Activated T-cell treated with anti-CD3 and anti-CD28 coated beads for 24 hours (primary cell): Measurements from ENCODE around the gene CRADD.

Source experiments
- DNase-seq: peaks from one replicate; pipeline ENCODE4 v3.0.0-alpha.2; 2020; ENCODE audit warnings: low read depth

The CRADD gene

GRCh38 chr12:93671044-93671443, 6.1 kb upstream of the CRADD start:
- no peak for DNase-seq

DNA sequence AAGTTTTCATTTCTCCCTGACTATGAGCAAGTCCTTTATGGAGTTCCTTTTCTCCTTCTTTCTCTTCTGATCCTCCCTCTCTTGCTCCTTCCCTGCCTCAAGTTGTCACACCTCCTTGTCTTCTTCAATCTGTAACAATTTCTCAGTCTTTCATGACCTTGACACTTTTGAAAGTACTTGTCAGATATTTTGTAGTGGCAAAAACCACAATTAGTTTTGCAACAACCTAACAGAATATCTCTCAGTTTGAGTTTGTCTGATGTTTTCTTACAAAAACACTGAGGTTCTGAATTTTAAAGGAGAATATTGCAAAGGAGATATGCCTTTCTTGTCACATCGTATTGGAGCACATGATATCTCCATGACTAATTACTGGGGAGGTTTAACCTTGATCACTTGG, 4.1 kb upstream of the CRADD start:
- no peak for DNase-seq

GRCh38 chr12:93674386-93674785, 2.8 kb upstream of the CRADD start:
- no peak for DNase-seq

GRCh38 chr12:93676408-93677194, 574 bp upstream of the CRADD start:
- DNase-seq, result no peak

GRCh38 chr12:93678779-93679178, 1.6 kb downstream of the CRADD start:
- no peak for DNase-seq

DNA sequence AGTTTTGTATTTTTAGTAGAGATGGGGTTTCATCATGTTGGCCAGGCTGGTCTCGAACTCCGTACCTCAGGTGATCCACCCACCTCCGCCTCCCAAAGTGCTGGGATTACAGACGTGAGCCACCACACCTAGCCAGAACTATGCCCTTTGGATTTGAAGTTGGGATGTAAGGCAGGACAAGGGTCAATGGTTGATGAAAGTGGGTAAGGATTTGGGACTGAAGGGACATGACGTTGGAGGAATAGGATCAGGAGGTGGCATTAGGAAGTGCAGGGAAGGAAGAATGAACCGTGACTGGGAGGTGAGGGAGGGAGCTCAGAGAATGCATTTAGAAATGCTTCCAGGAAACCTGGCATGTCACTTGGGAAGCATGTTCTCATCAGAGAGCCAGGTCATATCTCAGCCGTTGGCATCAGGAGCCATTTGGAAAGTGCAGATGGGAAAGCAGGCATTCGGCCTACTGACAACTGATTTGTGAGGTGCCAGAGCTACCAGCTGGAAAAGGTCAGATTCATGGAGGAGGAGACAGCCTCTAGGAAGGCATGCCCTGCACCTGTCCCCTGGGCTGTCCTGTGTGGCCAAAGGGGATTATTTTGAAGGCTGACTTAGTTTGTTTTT, 2.2 kb downstream of the CRADD start:
- no peak for DNase-seq

DNA sequence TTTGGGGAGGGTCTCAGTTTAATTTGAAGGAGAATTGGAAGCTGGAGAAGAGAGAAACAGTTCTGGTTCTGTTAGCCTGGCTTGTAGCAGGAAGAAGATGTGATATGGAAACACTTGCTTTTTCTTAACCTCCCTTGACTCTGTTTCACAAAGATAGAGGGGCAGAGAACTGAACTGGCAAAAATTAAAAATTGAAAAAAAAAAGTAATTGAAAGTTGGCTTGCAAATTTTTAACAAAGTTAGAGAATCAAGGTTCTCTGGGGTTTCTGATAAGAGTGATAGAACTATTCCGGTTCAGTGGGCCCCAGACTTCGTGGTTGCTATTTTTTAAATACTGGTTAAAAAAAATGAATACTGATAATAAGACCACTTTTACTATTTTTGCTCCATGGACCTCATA, 2.8 kb downstream of the CRADD start:
- no peak for DNase-seq

GRCh38 chr12:93682846-93683261, 5.7 kb downstream of the CRADD start:
- DNase-seq, result no peak

- DNase-seq, result no peak
These were observed 6.2 kb downstream of the CRADD start for GRCh38 chr12:93683410-93683809.

DNA sequence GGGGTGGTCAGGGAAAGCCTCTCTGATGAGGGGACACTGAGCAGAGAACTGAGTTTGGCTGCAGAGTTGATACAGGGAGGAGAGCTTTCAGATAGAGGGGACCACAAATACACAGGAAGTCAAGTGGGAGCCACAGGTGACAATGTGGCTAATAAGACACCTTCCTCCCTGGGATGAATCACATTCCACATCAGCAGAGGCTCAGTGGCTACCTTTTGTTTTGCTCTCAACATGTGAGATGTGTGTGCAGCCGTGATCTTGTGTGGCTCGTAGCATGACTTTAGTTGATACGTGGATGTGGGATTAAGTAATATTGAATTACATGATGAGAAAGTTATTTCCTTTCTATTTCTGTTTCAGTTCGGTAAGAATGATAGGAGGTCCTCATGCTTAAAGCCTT, 7.5 kb downstream of the CRADD start:
- DNase-seq, result no peak

DNA sequence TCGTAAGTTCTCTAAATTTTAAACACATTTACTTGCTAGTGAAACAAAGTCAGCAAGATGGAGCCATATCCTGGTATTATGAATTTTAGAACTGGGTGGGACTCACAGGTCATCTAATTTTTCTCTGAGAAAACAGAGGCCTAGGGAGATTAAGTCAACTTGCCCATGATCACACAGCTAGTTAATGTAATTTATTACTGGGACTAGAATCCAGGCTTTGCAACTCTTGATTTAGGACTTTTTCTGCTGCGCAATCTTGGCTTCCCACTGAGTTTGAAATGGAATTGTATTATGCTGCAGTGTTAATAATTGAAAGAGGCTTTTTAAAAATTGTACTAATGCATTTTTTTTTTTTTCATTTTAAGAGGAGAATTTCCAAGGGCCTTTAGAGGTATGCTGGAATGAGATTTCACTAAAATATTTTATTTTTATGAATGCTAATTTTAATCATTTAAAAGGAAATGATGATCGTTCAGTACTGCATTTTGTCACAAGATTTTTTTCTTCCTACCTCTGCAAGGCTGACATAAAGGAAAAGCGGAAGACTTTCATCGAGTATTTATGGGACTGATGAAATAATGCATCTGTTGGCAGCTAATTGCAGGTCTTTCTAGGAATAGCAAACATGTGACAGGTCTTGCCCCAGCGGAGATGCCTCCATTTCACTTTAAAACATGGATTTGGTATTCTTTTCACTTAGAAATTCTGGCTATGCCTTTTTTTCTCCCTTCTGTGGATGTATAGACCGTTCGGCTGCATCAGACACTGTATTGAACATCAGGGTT, 9.6 kb downstream of the CRADD start:
- DNase-seq, result no peak

GRCh38 chr12:93689076-93689834, 12.1 kb downstream of the CRADD start:
- no peak for DNase-seq

DNA sequence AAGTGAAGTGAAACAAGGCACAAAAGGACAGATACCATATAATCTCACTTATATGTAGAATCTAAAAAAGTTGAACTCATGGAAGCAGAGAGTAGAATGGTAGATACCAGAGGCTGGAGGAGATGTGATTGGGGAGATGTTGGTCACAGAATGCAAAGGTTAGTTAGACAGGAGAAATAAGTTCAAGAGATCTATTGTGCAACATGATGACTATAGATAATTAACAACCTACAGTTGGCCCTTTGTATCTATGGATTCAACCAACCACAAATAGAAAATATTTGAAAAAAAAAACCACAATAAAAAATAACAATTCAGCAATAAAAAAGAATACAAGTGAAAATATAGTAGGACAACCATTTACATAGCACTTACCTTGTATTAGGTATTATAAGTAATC, 19.3 kb downstream of the CRADD start:
- DNase-seq, result no peak

DNA sequence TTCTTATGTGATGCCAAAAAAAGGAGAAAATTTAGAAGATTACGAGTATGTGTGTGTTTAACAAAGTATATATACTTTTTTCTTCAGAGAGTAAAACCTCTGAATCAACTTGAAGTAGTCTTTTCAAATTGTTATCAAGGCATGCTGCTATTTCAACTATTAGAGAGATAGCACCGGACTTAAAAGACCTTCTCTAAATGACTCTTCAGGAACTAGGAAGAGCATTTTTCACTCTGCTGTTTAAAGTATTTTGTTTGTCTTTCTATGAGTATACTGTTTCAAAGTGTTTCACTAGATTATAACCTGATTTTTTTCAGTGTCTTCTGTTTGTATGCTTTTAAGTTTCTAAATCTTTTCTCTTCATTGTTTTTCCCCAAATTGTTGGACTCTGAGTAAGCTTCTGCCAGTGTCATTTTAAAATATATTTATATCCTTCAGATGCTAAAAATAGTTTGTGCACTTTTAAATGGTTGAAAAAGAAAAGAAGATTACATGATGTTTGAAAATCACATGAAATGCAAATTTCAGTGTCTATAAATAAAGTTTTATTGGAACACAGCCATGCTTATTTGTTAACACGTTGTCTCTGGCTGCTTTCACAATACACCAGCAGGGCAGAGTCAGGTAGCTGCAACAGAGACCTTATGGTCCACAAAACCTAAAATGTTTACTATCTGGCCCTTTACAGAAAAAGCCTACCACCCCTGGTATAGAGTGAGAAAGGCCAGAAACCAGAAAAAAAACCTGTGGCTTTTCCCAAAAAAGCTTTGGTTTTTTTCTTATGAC, 21.3 kb downstream of the CRADD start:
- DNase-seq, result no peak

DNA sequence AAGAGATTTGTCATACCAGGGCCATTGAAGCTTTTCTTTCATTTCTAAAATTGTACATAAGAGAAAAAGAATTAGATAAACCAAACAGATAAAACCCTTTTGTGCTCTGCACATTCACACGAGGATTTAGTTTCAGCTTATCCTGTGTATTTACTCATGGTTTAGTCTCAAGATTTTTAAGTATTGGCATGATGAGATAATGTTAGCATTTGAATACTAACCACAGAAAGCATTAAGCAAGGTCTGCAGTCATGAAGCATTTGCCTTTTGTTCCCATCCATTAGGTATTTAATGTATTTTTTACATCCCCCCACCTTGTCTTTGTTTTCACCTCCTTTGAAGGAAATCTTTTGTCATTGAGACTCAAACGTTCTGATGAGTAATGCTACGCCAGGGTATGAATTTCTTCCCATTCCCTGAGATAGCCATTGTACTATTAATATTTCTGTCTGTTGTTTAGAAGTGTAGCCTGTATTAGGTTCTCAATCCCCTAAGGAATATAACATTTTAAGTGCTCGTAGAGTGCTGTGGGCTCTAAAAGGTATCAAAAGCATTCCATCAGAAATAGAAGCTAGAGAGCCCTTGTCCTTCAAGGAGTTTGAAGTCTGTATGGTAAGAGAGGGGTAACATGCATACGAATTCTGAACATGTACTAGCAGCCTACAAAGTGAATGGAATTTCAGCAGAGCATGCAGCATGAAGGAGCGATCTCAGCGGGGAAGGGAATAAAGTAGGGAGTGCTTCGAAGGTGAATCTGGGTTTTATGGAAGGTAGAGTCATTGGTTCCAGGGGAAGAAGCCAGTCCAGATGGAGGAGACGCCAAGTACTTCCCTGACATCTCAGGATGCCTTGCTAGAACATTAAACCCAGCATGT, 22.3 kb downstream of the CRADD start:
- DNase-seq, result no peak

DNA sequence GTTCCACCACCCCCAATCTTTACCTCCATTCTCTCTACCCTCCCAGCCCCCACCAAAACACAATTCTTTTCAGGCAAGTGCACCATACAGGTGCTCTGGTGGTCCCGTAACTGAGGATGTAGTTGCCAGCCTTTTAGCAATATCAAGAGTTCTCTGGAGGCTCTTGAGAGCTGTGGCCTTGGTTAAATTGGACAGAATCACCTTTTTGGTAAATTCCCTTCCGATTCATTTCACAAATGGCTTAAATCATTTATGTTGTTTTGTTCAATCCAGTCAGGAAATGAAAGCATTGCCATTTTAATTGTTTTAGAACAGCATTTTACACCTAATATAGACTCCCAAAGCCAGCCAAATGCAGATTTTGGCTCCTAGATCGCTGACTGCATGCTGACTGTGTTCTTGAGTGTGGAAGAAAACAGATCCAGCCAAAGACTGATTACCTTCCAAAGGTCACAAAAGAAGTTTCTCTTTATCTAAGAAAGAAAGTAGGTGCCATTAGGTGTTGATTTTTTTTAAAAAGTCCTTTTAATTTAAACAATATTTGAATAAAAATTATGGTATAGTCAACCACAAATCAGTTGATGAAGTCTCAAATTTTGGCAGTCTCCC, 25.6 kb downstream of the CRADD start:
- no peak for DNase-seq

DNA sequence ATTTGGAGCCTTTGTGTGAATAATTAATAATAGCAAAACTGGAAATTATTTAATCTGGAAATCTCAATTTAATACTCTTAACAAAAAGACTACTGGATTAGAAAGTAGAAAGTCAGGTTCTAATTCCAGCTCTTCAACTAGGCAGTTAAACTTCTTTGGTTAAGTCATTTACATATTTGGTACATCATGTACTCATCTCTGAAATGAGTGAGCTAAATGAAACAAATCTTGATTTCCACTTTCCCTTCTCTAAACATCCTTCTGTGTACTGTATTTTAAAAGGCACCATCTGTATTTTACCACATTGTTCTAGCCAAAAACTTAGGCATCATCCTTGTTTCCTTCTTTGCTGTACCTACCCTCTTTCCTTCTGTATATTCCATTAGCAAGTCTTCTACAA, 26.9 kb downstream of the CRADD start:
- DNase-seq, result no peak

- DNase-seq, result no peak
These were observed 27.4 kb downstream of the CRADD start for GRCh38 chr12:93704625-93705024.

DNA sequence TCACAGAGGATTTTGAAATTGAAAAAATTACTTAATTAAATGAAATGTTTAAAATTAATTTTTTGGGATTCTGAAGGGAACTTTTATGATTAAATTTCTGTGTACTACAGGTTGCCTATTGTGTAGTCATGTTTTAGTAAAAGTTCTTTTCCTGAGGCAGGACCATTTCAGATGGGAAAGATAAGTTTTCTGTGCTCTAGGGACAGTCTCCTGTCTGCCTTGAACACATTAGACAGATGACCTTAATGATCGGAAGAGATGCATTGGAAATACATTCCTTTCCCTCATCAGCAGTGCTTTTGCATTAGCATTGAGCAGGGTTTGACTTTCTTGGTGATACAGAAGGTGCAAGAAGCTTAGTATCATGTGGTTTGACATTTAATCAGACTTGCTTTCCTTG, 28.1 kb downstream of the CRADD start:
- DNase-seq, result no peak

GRCh38 chr12:93706387-93706786, 29.2 kb downstream of the CRADD start:
- DNase-seq, result no peak
